ENCODE measurements around the gene BIVM.

The BIVM gene

GRCh38 chr13:102784483-102784882, 14.4 kb upstream of the BIVM start:
- no peak for DNase-seq (ENCODE audit: low read depth)
- no peak for TF ChIP-seq CTCF (conservative IDR thresholded peaks at IDR 0.05; ENCODE audit: low read depth, low read length)
- no peak overlapping the region for H3K4me3 ChIP-seq (ENCODE audit: low read length)

GRCh38 chr13:102788683-102789082, 10.2 kb upstream of the BIVM start:
- TF ChIP-seq CTCF (conservative IDR thresholded peaks at IDR 0.05; ENCODE audit: low read depth, low read length) = no peak
- no peak overlapping the region for H3K4me3 ChIP-seq (ENCODE audit: low read length)
- no peak for DNase-seq (ENCODE audit: low read depth)

- DNase-seq (ENCODE audit: low read depth) = no peak
- H3K4me3 ChIP-seq (ENCODE audit: low read length) = no peak overlapping the region
- TF ChIP-seq CTCF (conservative IDR thresholded peaks at IDR 0.05; ENCODE audit: low read depth, low read length) = no peak
Measured at GRCh38 chr13:102792396-102792795, 6.5 kb upstream of the BIVM start.

- no peak for DNase-seq (ENCODE audit: low read depth)
- no peak overlapping the region for H3K4me3 ChIP-seq (ENCODE audit: low read length)
- no peak for TF ChIP-seq CTCF (conservative IDR thresholded peaks at IDR 0.05; ENCODE audit: low read depth, low read length)
Measured at GRCh38 chr13:102793611-102794355, 5.1 kb upstream of the BIVM start.

GRCh38 chr13:102799426-102800144, 666 bp downstream of the BIVM start:
- no peak for TF ChIP-seq CTCF (conservative IDR thresholded peaks at IDR 0.05; ENCODE audit: low read depth, low read length)
- H3K4me3 ChIP-seq (ENCODE audit: low read length) = peak overlapping the region; percentile 75
- DNase-seq (ENCODE audit: low read depth) = no peak

- no peak for DNase-seq (ENCODE audit: low read depth)
- TF ChIP-seq CTCF (conservative IDR thresholded peaks at IDR 0.05; ENCODE audit: low read depth, low read length) = peak; percentile 72
Measured at GRCh38 chr13:102800145-102801041, 1.5 kb downstream of the BIVM start.

More at GRCh38 chr13:102800145-102801041, 1.5 kb downstream of the BIVM start:
- peak overlapping the region; percentile 75 for H3K4me3 ChIP-seq (ENCODE audit: low read length)
